B cell (primary cell): ENCODE results near the gene KIF15. TPM values are rescaled to one million over a fixed set of nuclear protein-coding genes. Genes with fewer than 3 reads are reported as not detected.

ENCODE experiments used
- ATAC-seq: fragments of 200-7000 bp; cut with Tn5 transposase; one replicate; pipeline ENCODE4 v1.10.0; 2021; ENCODE audit warnings: low read depth, mild to moderate bottlenecking, moderate number of reproducible peaks, moderate library complexity
- CTCF ChIA-PET: fragments of 350-600 bp; sonication (Branson Sonifier 250); formaldehyde crosslinking; loops from one replicate; lab custom pipeline; 2021; ENCODE audit warnings: antibody characterized with exemption, inconsistent platforms; lab: Charles Lee
- POLR2A ChIA-PET: fragments of 350-600 bp; sonication (Branson Sonifier 250); formaldehyde crosslinking; loops from one replicate; lab custom pipeline; 2021; ENCODE audit warnings: antibody characterized with exemption; lab: Charles Lee
- DNase-seq: peaks from one replicate; pipeline ENCODE4 v3.0.0; 2013
- H2AFZ ChIP-seq: 2 replicates; pipeline ENCODE4 v1.6.1; 2012; ENCODE audit warnings: mild to moderate bottlenecking, low read depth, low read length; ENCODE audit not compliant: insufficient read depth, poor library complexity, severe bottlenecking
- H3K27ac ChIP-seq, 2 donors: 1 replicate in 1 of 2; 2 replicates in 1 of 2; pipeline ENCODE4 v1.5.1; 2012 to 2013; ENCODE audit warnings: low read length in 2 of 2, mild to moderate bottlenecking in 2 of 2, moderate library complexity in 1 of 2
- H3K27me3 ChIP-seq, 4 experiments: fragments of 200-600 bp in 1 of 4; sonication (generic) in 1 of 4; replicated peaks in 1 of 4; 1 replicate in 2 of 4; 2 replicates in 2 of 4; pipeline versions ENCODE4 v1.6.1 to v1.7.0; 2013 to 2016; ENCODE audit warnings: low read length in 3 of 4, mild to moderate bottlenecking in 2 of 4, mixed read lengths in 1 of 4, moderate library complexity in 1 of 4; ENCODE audit not compliant: insufficient read depth in 4 of 4, control insufficient read depth in 3 of 4; ENCODE audit errors: control extremely low read depth in 1 of 4
- H3K36me3 ChIP-seq, 2 experiments: replicated peaks in 1 of 2; 1 replicate in 1 of 2; 2 replicates in 1 of 2; pipeline versions ENCODE4 v1.6.1 to v1.7.1; 2013; ENCODE audit warnings: low read length in 1 of 2; ENCODE audit not compliant: insufficient read depth in 2 of 2, control insufficient read depth in 1 of 2; ENCODE audit errors: control extremely low read depth in 1 of 2, extremely low read depth in 1 of 2
- H3K4me1 ChIP-seq, 2 donors: fragments of 200-600 bp in 1 of 2; sonication (generic) in 1 of 2; 1 replicate in 1 of 2; 2 replicates in 1 of 2; pipeline versions ENCODE4 v1.5.1 to v1.6.1; 2013 to 2017; ENCODE audit warnings: low read length in 2 of 2; ENCODE audit not compliant: control insufficient read depth in 2 of 2, insufficient read depth in 2 of 2
- H3K4me2 ChIP-seq: replicated peaks from 2 replicates; pipeline ENCODE3; 2012; ENCODE audit warnings: mild to moderate bottlenecking, low read depth, low read length; ENCODE audit not compliant: poor library complexity, severe bottlenecking
- H3K4me3 ChIP-seq, 5 experiments: fragments of 200-600 bp in 1 of 5; sonication (generic) in 1 of 5; 1 replicate in 3 of 5; 2 replicates in 2 of 5; pipeline versions ENCODE4 v1.5.1 to v1.7.0; 2011 to 2016; ENCODE audit warnings: low read length in 4 of 5, mild to moderate bottlenecking in 4 of 5, low read depth in 2 of 5, control low read depth in 1 of 5, moderate library complexity in 1 of 5; ENCODE audit not compliant: insufficient read depth in 1 of 5; ENCODE audit errors: control extremely low read depth in 1 of 5, extremely low read depth in 1 of 5
- H3K79me2 ChIP-seq: fragments of 200-600 bp; sonication (generic); one replicate; pipeline ENCODE4 v1.6.0; 2016; ENCODE audit warnings: low read length; ENCODE audit not compliant: control insufficient read depth, insufficient read depth
- H3K9ac ChIP-seq: fragments of 200-600 bp; sonication (generic); 2 replicates; pipeline ENCODE4 v1.6.1; 2017; ENCODE audit warnings: mild to moderate bottlenecking, low read length, moderate library complexity
- H3K9me3 ChIP-seq, 3 donors: one replicate each; pipeline versions ENCODE4 v1.6.1 to v1.7.1; 2013; ENCODE audit warnings: low read length in 2 of 3; ENCODE audit not compliant: control insufficient read depth in 2 of 3, insufficient read depth in 1 of 3; ENCODE audit errors: control extremely low read depth in 1 of 3
- H4K20me1 ChIP-seq: 2 replicates; pipeline ENCODE4 v1.6.0; 2012; ENCODE audit warnings: mild to moderate bottlenecking, low read length; ENCODE audit not compliant: insufficient read depth, control insufficient read depth, poor library complexity, severe bottlenecking
- H3K27ac Mint-ChIP-seq: one replicate; pipeline ENCODE4 v1.8.0; 2021; ENCODE audit warnings: mixed read lengths
- H3K27me3 Mint-ChIP-seq: one replicate; pipeline ENCODE4 v1.8.0; 2021; ENCODE audit warnings: mixed read lengths
- H3K4me1 Mint-ChIP-seq: one replicate; pipeline ENCODE4 v1.8.0; 2021; ENCODE audit warnings: mixed read lengths
- H3K4me3 Mint-ChIP-seq: one replicate; pipeline ENCODE4 v1.8.0; 2021; ENCODE audit warnings: mixed read lengths
- H3K9me3 Mint-ChIP-seq: one replicate; pipeline ENCODE4 v1.8.0; 2022; ENCODE audit warnings: mixed read lengths; ENCODE audit not compliant: insufficient read depth
- EZH2 ChIP-seq: IDR thresholded peaks from 2 replicates; pipeline ENCODE4 v1.6.1; 2012; ENCODE audit warnings: borderline replicate concordance, low read depth, mild to moderate bottlenecking, moderate library complexity, low read length; ENCODE audit not compliant: insufficient read depth, poor library complexity, severe bottlenecking
- WGBS: methylation state at CpG from one replicate; pipeline ENCODE4 v1.1.5; 2013; ENCODE audit warnings: missing lambda C conversion rate; ENCODE audit not compliant: insufficient coverage; 5-methylcytosine and 5-hydroxymethylcytosine counted together
- intact Hi-C: fragments of 100-400 bp; cut with micrococcal nuclease; formaldehyde crosslinking; loops from one replicate; pipeline ENCODE4 v1.10.0; 2022
- polyA plus RNA-seq: library from polyadenylated mRNA; depleted of rRNA; stranded (reverse); fragments of >200 nt; gene quantifications from 2 replicates; pipeline ENCODE4 v1.2.3, GENCODE V29; 2012
- total RNA-seq, 2 donors: library from RNA; stranded (reverse); fragments of 120-200 nt in 1 of 2; gene quantifications; 1 replicate in 1 of 2; 2 replicates in 1 of 2; pipeline versions ENCODE4 v1.2.3 to v1.2.4, GENCODE V29; 2013 to 2022
- TF ChIP-seq, protein P1 (sequence below): fragments of 200-600 bp; IDR thresholded peaks from one replicate; pipeline ENCODE4 v1.8.0; 2022; ENCODE audit warnings: antibody characterized with exemption, mild to moderate bottlenecking

The KIF15 gene
- total and polyA plus RNA-seq, 2 donors (not counting 1 experiment from before 2014, with no cell fraction given) = 0.28 to 1.4 TPM

DNA sequence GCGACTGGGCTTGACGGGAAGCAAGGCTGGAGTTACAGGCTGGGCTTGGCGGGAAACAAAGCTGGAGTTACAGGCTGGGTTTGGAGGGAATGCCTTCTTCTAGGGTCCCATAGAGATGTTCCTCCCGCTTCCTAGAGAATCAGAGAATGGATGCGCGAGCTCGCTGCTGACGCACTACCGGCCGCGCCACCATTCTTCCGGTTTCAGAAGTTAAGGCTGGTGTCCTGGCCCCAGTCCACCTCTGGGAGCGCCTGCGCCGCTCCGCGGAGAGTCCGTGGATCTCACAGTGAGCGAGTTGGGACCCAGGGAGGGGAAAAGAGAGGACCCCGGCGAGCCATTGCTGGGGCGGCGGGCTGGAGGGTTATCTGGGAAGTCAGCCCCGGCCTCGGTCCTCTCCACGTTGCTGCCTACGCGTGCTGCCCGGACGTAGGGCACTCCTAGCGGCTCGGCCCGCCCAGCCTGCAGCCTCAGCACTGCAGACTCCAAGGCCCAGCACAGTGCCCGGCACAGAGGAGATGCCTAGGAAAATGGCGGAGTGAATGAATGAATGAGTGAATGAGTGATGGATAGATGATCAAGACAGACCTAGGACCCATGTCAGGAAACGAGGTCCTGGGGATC lies 49.0 kb upstream of the KIF15 start, which contains the start of gene ZNF502:
TSS of gene ZNF502 (plus strand) at position 206 of the 621 bp plus-strand sequence. CDS start 7,602 bp downstream, outside the sequence.
- H3K4me3 ChIP-seq = peak within 1 kb of the TSS; percentile 67 to 75 (median 71)
- CTCF ChIA-PET = interaction anchor here (1.3 to 3.1 kb wide), 2 partner anchors 15 to 16 kb away, joined by 3 to 15 read pairs; partner anchors contain the start of gene ZNF501
- 6% methylated on average over 36 of the region's 36 CpGs for WGBS
- H3K9me3 ChIP-seq = peaks cover 8 to 40% (median 37%) of the 10 kb centered on the region in 3 donors
- peaks cover 3 to 16% of the 10 kb centered on the region in 2 donors for H3K4me1 ChIP-seq
- no peaks in the 10 kb centered on the region for H4K20me1 ChIP-seq
- H3K27me3 Mint-ChIP-seq = peaks cover 20% of the 10 kb centered on the region
- H3K36me3 ChIP-seq = peaks cover 4% of the 10 kb centered on the region in 2 experiments
- DNase-seq (peak; percentile 79), ATAC-seq (peak; percentile 84)
- no peak for TF ChIP-seq EZH2
- TF ChIP-seq, protein P1, sequence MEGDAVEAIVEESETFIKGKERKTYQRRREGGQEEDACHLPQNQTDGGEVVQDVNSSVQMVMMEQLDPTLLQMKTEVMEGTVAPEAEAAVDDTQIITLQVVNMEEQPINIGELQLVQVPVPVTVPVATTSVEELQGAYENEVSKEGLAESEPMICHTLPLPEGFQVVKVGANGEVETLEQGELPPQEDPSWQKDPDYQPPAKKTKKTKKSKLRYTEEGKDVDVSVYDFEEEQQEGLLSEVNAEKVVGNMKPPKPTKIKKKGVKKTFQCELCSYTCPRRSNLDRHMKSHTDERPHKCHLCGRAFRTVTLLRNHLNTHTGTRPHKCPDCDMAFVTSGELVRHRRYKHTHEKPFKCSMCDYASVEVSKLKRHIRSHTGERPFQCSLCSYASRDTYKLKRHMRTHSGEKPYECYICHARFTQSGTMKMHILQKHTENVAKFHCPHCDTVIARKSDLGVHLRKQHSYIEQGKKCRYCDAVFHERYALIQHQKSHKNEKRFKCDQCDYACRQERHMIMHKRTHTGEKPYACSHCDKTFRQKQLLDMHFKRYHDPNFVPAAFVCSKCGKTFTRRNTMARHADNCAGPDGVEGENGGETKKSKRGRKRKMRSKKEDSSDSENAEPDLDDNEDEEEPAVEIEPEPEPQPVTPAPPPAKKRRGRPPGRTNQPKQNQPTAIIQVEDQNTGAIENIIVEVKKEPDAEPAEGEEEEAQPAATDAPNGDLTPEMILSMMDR = no peak
- H3K4me2 ChIP-seq = peak within 1 kb of the TSS; percentile 64
- H3K9me3 Mint-ChIP-seq = peaks cover 22% of the 10 kb centered on the region
- peaks cover 0 to 11% (median 3%) of the 10 kb centered on the region in 4 experiments for H3K27me3 ChIP-seq
- intact Hi-C loops = loop anchor here (1.0 kb wide), 3 partner anchors 17 to 49 kb away; partner anchors contain the start of genes KIAA1143, KIF15 and ZNF501
- peak within 1 kb of the TSS; percentile 86 for H2AFZ ChIP-seq
- H3K79me2 ChIP-seq = no peaks in the 10 kb centered on the region
- H3K27ac Mint-ChIP-seq = peak within 1 kb of the TSS; percentile 73
- peaks cover 15% of the 10 kb centered on the region for H3K4me1 Mint-ChIP-seq
- POLR2A ChIA-PET = interaction anchor here (0.6 to 1.3 kb wide), 2 partner anchors 17 to 99 kb away, joined by 3 to 6 read pairs; partner anchors contain the start of gene ZNF501
- peak within 1 kb of the TSS; percentile 67 for H3K9ac ChIP-seq
- peak within 1 kb of the TSS; percentile 38 to 44 for H3K27ac ChIP-seq
- H3K4me3 Mint-ChIP-seq = peak within 1 kb of the TSS; percentile 91
